ENCODE results near the gene ARHGEF28. TPM values are rescaled to one million over a fixed set of nuclear protein-coding genes. Genes with fewer than 3 reads are reported as not detected.

Gene ARHGEF28
- total RNA-seq, 1 experiment from 2014 or later = 13.9 TPM

DNA sequence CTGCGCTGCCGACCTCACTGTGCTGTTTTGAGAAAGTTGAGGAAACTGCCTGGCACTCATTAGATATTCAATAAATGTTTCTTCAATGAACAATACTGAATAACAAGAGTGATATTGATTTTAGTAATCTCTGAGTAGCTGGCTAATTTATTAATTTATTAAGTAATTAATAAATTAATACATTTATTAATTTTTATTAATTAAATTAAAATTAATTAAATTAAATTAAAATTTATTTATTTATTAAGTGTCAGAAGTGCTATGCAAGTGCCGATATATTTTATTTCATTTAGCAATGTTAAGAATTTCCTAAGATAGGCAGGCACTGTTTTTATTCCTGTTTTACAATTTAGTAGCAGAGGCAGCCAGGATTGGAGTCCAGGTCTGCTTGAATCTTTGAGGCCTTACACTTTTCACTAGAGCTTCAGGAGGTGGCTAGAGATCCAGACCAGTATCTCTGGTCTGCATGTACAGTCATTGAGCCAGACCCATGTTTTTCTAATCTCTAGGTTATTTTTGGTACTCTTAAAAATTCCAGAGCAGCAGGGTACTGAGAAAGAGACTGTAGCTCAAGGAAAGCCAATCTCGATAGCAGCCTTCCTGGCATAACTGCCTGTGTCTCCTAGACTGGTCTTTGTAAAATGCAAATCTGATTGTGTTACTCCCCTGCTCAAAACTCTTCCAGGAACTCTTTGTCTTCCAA is 109.2 kb downstream of the ARHGEF28 start:
- DNase-seq (ENCODE audit: low read depth) = no peak

DNA sequence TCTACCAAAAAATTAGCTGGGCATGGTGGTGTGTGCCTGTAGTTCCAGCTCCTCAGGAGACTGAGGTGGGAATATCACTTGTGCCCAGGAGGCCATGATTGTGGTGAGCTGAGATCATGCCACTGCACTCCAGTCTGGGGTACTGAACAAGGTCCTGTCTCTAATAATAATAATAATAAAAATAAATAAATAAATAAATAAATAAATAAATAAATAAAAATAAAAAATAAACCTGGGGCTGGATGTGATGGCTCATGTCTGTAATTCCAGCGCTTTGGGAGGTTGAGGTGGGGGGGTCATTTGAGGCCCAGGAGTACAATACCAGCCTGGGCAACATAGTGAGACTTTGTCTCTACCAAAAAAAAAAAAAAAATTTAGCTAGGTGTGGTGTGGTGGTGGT is 113.7 kb downstream of the ARHGEF28 start:
- DNase-seq (ENCODE audit: low read depth) = no peak

DNA sequence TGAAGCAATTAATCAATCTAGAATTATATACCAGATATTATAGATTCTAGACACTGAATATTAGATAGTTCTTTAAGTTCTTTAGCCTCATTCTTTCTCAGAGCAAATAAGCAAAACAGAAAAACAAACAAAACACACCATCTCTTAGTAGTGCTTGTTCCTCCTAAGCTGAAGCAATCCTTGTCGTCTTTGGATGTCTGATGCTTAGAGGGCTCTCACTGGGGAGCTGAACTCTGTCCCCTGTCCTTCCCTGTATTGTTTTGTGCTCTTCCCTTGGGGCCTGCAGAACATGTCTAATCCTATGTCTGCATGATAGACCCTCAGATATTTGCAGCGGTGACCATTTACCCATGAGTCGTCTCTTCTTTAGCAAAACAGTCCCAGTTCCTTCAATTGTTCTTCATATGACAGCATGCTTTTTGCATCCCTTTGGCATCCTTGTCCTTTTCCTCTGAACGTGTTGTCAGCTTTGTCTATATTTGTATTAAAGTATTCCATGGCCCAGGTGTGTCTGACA is 114.3 kb downstream of the ARHGEF28 start:
- DNase-seq (ENCODE audit: low read depth) = no peak

DNA sequence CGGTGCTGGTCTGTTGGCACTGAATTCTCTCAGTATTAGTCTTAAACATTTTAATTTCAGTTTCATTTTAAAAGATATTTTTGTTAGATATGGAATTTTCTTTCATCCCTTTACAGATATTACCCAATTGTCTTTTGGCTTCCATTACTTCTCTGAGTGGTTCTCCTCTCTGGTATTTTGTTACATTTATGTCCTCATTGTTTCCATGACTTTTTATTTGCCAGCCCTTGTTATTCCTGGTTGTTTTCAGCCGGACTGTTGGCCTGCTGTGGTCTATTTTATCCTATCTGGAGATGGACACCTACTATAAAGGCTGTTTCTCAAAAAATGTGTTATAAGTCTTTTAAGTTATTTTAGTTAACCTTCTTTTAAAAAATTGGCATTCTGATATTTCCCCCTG is 117.2 kb downstream of the ARHGEF28 start:
- DNase-seq (ENCODE audit: low read depth) = no peak

DNA sequence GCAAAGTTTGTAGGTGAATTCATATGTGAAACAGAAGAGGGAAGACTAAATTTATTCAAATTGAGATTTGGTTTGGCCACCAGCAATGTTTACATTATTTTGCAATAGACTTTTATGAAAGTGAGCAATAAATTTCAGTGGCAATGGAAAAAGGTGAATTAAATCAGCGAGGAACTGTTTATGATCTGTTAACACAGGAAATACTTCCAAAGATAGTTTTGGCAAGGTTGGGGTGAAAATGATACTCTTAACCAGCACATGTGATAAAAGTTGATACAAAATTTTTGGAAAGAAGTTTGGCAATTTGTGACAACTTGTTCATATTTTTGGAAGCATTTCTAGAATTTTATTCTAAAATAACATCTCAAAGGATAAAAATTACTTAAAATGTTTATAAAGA is 119.8 kb downstream of the ARHGEF28 start:
- DNase-seq (ENCODE audit: low read depth) = no peak

DNA sequence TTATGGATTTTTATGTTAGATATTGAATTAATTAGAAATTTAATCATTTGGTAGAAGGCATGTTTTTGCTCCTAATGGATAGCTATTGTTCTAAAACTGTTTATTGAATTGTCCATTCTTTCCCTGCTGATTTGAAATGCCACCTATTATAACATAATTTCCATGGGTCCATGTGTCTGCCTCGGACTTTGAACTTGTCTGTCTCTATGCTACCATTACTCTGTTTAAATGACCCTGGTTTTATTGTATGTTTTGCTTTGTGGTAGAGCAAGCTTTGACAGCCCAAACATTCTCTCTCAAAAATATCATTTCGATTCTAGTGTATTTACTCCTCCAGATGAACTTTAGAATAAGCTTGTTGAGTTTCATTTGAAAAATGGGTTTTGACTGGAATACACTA is 120.6 kb downstream of the ARHGEF28 start:
- no peak for DNase-seq (ENCODE audit: low read depth)

DNA sequence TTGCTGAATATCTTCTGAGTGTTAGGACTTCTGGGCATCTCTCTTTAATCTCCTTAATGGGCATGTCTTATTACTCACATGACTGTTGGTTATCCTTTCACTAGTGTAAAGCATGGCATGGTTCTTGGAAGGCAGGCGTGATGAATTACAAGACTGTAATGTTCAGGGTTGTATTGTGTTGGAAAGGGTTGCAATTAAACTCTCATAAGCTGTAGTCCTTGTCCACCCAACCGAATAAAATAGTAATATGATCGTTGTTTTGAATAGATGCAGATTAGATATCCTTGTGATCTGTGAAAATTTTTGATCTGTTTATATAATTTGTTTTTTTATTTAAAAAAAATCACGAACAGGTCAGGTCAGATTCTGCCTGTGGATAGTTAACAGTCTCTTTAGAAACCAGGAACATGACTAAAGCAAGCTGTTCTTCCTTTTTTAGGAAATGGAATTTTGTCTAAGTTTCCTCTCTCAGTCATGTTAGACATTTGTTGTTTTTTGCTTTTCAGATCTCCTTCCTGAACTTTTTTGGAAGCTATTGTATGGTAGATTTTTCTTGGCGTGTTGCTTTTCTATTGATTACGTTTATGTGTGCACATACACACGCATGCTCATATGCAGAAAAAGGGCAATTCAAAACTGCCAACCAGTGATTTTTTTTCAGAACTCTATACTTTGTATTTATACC is 121.8 kb downstream of the ARHGEF28 start:
- DNase-seq (ENCODE audit: low read depth) = no peak

DNA sequence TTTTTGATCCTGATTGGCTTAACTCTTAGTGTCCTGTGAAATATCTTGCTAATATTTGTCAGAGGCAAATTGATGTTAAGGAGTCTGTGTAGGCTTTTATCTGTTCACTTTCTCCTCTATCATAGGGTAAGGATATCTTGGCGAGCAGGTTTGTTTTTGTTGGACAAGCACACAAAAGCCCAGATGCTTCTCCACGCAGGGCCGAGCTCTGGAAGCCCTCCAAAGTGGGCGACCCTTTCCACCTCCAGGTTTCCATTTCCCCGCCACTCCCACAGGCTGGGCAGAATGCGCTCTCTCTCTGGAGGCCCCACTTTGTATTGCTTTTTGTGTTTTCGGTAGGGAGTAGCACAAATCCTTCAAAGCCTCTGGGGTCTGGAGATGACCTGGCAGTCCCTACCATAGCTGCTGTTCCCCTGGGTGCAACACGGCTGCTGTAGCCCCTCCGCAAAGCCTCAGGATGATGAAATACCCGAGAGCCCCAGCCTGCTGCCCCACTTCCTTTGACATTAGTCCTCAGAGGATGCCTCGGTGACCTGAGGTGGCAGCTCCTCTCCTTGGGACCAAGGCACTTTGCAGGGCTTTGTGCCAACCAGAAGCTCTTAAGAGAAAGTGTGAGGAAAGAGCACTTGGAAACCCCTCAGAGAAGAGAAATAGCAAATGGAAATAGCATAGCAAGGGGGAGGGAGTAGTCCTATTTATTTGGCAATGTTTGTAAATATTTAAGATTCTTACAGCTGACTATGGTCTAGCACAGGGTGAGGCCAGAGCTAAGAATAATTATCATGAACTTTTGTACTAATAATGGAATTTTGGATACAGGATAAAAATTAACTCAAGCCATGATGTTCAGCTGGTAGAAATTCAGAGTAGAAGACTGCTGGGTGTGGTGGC is 122.8 kb downstream of the ARHGEF28 start:
- no peak for DNase-seq (ENCODE audit: low read depth)

DNA sequence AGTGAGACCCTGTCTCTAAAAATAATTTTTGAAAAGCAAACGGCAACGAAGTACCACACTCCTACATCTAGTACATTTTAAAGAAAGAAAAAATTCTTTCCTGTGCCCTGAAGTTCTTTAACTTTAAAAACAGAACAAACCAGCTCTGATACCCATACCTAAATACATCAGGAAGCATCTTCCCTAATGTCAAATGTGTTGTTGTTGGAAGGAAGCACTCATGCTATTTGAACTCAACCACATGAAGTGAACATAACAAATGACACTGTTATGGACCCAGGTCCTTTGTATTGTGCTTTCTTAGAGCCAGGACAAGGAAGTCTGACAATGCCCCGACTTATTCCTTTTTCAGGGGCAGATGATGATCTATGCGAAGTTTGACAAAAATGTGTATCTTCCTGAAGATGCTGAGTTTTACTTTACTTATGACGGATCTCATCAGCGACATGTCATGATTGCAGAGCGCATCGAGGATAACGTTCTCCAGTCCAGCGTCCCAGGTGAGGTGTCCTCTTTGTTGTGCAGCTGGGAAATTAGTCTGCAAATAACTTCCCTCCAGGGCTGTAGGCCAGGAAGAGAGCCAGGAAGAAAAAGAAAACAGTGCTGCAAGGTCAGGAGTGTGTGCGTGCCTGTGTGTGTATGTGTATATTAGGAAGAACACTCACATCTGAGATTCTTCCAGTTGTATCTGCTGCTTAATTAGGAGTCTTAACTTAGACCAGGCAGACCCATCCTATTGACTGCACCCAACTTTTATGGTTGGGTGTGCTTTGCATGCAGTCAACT is 123.7 kb downstream of the ARHGEF28 start:
- no peak for DNase-seq (ENCODE audit: low read depth)

DNA sequence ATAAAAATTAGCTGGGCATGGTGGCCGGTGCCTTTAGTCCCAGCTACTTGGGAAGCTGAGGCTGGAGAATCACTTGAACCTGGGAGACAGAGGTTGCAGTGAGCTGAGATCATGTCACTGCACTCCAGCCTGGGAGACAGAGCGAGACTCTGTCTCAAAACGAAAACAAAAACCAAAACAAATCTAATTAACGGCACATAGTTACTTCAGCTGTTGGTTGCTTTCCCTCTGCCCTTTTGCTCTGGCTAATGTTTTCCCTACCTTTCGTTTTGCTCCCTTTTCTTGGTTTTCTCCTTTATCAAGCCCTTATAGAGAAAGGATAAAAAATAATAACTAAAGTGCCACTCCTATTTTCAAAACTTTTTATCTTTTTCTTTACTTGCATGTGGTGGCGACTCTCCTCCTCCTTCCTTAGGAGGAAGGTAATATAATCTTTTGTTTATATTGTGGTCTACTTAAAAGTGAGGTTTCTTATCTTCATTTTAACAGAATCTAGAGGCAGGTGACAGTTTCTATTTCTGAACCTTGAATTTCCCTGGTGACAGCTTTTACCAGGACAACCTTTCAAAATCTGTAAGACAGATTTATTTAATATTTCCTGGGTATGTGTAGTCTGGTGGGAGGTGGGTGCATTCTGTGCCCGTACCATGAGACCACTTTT is 125.4 kb downstream of the ARHGEF28 start:
- DNase-seq (ENCODE audit: low read depth) = no peak

DNA sequence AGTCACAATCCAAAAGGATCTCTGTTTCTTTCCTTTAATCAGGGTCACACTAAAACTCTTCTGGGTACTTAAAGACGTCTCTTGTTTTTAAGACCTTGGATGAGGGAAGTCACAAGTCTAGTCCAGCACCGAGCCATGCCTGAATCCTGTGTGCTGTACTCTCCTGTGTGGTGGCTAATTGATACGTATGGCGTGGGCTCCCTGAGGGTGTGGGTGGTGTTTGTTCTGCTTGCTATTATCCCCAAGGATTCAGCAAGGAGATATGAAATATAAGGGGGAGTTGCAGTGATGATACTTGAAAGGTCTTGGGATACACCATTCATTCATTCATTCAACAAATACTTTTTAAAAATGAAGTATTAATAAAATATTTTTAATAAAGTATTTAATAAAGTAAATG is 128.3 kb downstream of the ARHGEF28 start:
- no peak for DNase-seq (ENCODE audit: low read depth)

DNA sequence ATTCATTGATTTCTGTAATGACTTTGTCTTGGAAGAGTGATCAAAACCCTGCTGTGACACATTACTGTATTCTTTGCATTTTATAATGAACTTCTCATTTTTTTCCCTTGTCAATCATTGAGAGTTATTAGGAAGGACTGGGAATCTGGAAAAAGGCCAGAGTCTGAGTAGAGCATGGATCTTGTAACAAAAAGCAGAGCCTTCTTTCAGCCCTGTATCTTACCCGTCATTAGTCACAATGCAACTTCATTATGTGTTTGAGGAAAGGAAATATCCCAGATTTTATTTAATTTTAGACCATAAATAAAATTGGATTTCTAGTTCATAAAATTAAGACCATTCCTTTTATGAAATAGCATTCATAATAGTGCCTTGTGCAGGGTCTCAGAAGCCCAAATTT is 131.4 kb downstream of the ARHGEF28 start:
- DNase-seq (ENCODE audit: low read depth) = no peak

DNA sequence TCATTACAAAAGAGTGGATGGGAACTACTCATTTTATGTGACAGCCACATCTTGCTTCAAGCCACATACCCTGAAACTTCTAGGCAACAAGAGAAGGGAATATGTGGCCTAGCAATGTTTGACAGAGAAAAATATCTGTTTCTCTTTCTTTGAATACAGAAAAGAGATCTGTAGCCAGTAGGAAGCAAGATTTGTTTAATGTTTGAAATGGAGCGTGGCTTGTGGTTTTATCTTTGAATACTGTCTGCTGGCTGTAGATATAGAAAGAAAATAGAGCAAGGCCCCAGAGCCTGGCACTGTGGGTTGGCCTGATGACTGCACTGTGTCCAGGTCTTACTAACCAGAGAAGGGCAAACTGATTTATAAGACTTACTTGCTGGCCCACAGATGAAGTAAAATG is 133.8 kb downstream of the ARHGEF28 start:
- DNase-seq (ENCODE audit: low read depth) = no peak

DNA sequence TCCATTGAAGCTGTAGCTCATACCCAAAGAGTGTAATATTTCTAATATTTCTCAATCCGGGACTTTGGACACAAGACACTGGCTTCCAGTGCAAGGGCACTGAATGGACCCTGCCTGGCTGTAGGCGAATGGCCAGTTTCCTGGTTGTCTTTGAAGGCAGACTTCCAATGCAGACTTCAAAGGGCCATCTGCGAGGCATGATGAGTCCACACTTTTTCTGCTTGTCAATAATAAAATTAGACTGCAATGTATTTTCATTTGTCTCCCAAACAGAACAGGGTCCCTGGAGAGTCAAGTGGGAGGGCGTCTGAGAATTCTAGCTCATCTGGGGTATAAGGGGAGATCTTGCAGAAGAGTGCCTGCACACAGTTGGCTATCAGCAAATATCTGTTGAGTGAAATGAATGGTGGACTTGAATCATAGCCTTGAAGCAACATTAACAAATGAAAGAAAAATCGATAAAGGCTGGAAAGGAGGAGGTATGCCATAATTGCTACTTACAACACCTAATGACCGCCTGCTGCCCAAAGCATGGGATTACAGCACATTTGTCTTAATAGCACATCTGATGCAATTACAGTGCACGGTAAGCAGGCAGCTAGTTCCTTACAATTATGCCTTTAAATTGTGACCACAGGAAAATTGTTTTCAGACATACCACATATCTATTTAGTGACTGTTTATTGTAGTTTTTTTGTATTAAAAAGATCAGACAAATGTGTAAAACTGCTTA is 137.5 kb downstream of the ARHGEF28 start:
- no peak for DNase-seq (ENCODE audit: low read depth)

DNA sequence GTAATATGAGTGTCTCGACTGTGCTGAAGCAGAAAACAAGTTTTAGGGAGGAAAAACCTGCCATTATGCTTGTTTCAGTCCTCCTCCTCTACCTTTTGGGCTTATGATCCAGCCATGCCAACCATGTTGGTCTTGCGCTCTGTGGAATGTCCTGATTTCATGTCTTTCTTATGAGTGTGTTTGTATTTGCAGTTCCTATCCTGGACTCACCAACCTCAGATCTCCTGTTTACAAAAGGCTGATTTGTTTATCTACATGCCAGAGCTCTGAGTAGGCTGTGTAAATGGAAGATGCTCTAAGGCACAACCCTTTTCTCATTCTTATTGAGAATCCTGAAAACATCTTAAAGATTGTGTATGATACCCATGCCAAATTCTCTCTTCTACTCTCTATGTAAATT is 138.6 kb downstream of the ARHGEF28 start:
- peak; percentile 48 for DNase-seq (ENCODE audit: low read depth)

DNA sequence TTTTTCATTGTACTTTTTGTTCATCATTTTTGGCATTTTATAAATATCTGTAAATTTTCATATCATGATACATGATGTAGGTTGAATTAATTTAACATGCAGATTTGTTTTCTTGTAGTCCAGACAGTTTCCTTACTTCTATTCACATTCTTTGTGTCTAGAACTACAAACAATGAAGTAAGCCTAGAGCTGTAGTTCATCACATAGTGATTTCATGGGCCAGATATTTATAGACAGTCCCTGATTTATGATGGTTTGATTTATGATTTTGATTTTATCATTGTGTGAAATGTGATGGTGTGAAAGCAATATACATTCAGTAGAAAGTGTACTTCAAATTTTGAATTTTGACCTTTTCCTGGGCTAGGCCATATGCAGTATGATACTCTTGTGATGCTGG is 139.0 kb downstream of the ARHGEF28 start:
- DNase-seq (ENCODE audit: low read depth) = no peak

DNA sequence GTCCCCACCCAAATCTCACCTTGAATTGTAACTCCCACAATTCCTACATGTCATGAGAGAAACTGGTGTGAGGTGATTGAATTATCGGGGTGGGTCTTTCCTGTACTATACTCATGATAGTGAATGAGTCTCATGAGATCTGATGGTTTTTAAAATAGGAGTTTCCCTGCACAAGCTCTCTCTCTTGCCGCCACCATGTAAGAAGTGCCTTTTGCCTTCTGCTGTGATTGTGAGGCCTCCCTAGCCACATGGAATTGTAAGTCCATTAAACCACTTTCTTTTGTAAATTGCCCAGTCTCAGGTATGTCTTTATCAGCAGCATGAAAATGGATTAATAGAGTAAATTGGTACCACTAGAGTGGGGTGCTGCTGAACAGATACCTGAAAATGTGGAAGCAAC is 140.9 kb downstream of the ARHGEF28 start:
- DNase-seq (ENCODE audit: low read depth) = no peak

DNA sequence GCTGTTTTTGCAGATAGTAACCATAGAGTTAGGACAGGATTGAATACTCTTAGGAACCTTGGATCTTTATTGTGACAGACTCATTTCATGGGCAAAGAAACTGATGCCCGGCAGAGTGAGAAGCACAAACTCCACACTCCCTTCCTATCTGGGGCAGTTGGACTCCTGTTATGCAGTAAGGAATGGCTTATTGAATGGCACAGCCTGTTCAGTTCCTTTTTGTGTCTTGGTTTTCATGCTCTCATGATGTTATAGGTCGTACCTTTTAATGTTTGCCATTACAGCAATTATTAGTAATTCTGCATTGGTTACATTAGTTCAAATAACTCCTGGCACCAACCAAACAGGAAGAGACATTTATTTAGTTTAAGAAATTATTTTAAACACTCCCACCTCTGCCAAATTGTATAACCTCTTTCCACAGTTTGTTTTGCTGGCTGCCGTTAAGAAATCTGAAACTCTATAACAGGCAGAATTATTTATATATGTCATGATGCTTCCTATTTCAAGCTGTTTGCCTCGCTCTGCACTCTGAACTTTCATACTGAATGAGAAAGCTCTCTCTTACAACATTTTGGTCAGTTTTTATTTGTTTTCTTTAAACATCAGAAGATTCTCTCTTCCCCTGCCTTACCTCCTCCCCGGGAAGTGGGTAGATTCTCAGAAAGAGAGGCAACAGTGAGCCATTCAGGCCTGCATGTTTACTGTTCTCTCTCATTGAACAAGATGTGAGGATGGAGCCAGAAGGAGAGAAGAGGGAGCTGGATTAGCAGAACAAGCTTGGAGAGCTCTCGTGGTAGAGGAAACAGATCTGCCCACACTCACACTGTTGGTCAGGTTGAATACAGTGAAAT is 144.4 kb downstream of the ARHGEF28 start:
- no peak for DNase-seq (ENCODE audit: low read depth)

DNA sequence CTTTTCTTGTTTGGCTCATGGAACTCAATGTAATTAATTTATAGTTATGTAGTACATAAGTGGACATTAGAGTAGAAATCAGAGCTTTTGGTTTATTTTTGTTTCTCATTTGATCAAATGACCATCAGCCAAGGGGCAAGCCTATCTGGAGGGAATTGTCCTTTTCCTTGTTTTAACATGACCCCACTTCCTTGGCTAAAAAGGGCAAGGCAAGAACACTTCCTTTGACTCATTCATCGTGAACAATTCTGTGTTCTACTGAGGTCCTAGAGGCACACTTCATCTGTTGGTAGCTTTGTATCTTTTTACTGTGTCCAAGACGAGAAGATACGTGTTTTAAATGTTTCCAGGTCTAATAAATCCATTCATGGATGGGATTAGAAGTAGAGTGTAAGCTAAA is 148.9 kb downstream of the ARHGEF28 start:
- DNase-seq (ENCODE audit: low read depth) = no peak

Measured in HT1080 (cell line).